IMR-90 (cell line): ENCODE data around the gene ANKRD6. TPM values are rescaled to one million over a fixed set of nuclear protein-coding genes. Genes with fewer than 3 reads are reported as not detected.

ENCODE experiments used
- ATAC-seq: fragments of 200-7000 bp; cut with Tn5 transposase; 2 replicates; pipeline ENCODE4 v1.9.1; 2020; ENCODE audit warnings: low read depth, mild to moderate bottlenecking, moderate library complexity
- BruUV-seq: library from RNA; stranded (reverse); fragments of 400-500 nt; replicated peaks from 2 replicates; lab custom pipeline; 2021; lab: Mats Ljungman, UMichigan
- CTCF ChIA-PET: fragments of 300-600 bp; formaldehyde crosslinking; extraction: SDS; loops from one replicate; lab custom pipeline; 2021; ENCODE audit warnings: antibody characterized with exemption; lab: Yijun Ruan, JAX
- POLR2A ChIA-PET: fragments of 300-600 bp; sonication (Branson Sonifier 250); formaldehyde crosslinking; loops from one replicate; lab custom pipeline; 2022; ENCODE audit warnings: antibody characterized with exemption; ENCODE audit not compliant: unreplicated experiment; lab: Charles Lee
- DNase-seq: peaks from one replicate; pipeline ENCODE4 v3.0.0; 2013
- H2AFZ ChIP-seq: replicated peaks from 2 replicates; pipeline ENCODE3; 2013; ENCODE audit warnings: low read length, mild to moderate bottlenecking; ENCODE audit not compliant: poor library complexity
- H2AK5ac ChIP-seq: 2 replicates; pipeline ENCODE4 v1.6.1; 2013; ENCODE audit warnings: low read depth, low read length, inconsistent platforms
- H2AK9ac ChIP-seq: replicated peaks from 2 replicates; pipeline ENCODE3; 2013; ENCODE audit warnings: mild to moderate bottlenecking, low read depth, low read length, moderate library complexity; ENCODE audit not compliant: poor library complexity
- H2BK120ac ChIP-seq: 2 replicates; pipeline ENCODE4 v1.6.1; 2013; ENCODE audit warnings: low read depth, low read length, inconsistent platforms
- H2BK15ac ChIP-seq: 3 replicates; pipeline ENCODE4 v1.6.1; 2013; ENCODE audit warnings: low read depth, low read length, inconsistent platforms
- H2BK20ac ChIP-seq: 2 replicates; pipeline ENCODE4 v1.6.1; 2013; ENCODE audit warnings: low read depth, mild to moderate bottlenecking, inconsistent platforms, low read length, moderate library complexity
- H2BK5ac ChIP-seq: 2 replicates; pipeline ENCODE4 v1.6.1; 2013; ENCODE audit warnings: mild to moderate bottlenecking, low read depth, low read length, inconsistent platforms; ENCODE audit not compliant: poor library complexity, severe bottlenecking
- H3K14ac ChIP-seq: replicated peaks from 2 replicates; pipeline ENCODE4 v1.6.1; 2013; ENCODE audit warnings: low read depth, low read length, inconsistent platforms
- H3K18ac ChIP-seq: 2 replicates; pipeline ENCODE4 v1.6.1; 2013; ENCODE audit warnings: low read depth, low read length, control low read depth
- H3K23ac ChIP-seq: 2 replicates; pipeline ENCODE4 v1.6.1; 2013; ENCODE audit warnings: low read depth, low read length, inconsistent platforms
- H3K27ac ChIP-seq: 2 replicates; pipeline ENCODE4 v1.5.1; 2013; ENCODE audit warnings: mild to moderate bottlenecking, control low read depth, low read length; ENCODE audit not compliant: insufficient read depth
- H3K27me3 ChIP-seq: 2 replicates; pipeline ENCODE4 v1.6.1; 2013; ENCODE audit warnings: low read length; ENCODE audit not compliant: control insufficient read depth, insufficient read depth
- H3K36me3 ChIP-seq: 2 replicates; pipeline ENCODE4 v1.6.1; 2013; ENCODE audit warnings: low read length, mixed read lengths; ENCODE audit not compliant: control insufficient read depth, insufficient read depth
- H3K4ac ChIP-seq: 2 replicates; pipeline ENCODE4 v1.6.1; 2013; ENCODE audit warnings: low read depth, low read length, inconsistent platforms
- H3K4me1 ChIP-seq: 2 replicates; pipeline ENCODE4 v1.6.1; 2013; ENCODE audit warnings: low read length, mixed read lengths; ENCODE audit not compliant: control insufficient read depth, insufficient read depth
- H3K4me2 ChIP-seq: 2 replicates; pipeline ENCODE4 v1.6.1; 2013; ENCODE audit warnings: low read depth, mild to moderate bottlenecking, control low read depth, low read length, moderate library complexity
- H3K4me3 ChIP-seq: 2 replicates; pipeline ENCODE4 v1.5.1; 2013; ENCODE audit warnings: low read depth, mild to moderate bottlenecking, control low read depth, low read length, moderate library complexity; ENCODE audit not compliant: insufficient read depth
- H3K56ac ChIP-seq: 2 replicates; pipeline ENCODE4 v1.6.1; 2013; ENCODE audit warnings: low read length, inconsistent platforms; ENCODE audit not compliant: insufficient read depth; ENCODE audit errors: extremely low read depth
- H3K79me1 ChIP-seq, 2 experiments: 2 replicates each; pipeline ENCODE4 v1.6.1; 2013; ENCODE audit warnings: low read length in 2 of 2, inconsistent platforms in 1 of 2, low read depth in 1 of 2
- H3K9ac ChIP-seq: 2 replicates; pipeline ENCODE4 v1.6.1; 2013; ENCODE audit warnings: low read depth, low read length, control low read depth
- H3K9me1 ChIP-seq: 2 replicates; pipeline ENCODE4 v1.6.1; 2013; ENCODE audit warnings: low read length, inconsistent platforms; ENCODE audit not compliant: insufficient read depth
- H3K9me3 ChIP-seq: 2 replicates; pipeline ENCODE4 v1.6.1; 2013; ENCODE audit warnings: low read length; ENCODE audit not compliant: control insufficient read depth, insufficient read depth
- H4K20me1 ChIP-seq: 2 replicates; pipeline ENCODE4 v1.6.1; 2013; ENCODE audit warnings: low read length, inconsistent platforms; ENCODE audit not compliant: insufficient read depth
- H4K5ac ChIP-seq: 2 replicates; pipeline ENCODE4 v1.6.1; 2013; ENCODE audit warnings: mild to moderate bottlenecking, low read depth, low read length, control low read depth
- H4K8ac ChIP-seq, 2 experiments: 2 replicates each; pipeline ENCODE4 v1.6.1; 2013; ENCODE audit warnings: low read depth in 2 of 2, low read length in 2 of 2, control low read depth in 1 of 2, inconsistent platforms in 1 of 2
- H4K91ac ChIP-seq: 2 replicates; pipeline ENCODE4 v1.6.1; 2013; ENCODE audit warnings: low read depth, low read length, inconsistent platforms; ENCODE audit not compliant: insufficient read depth
- BHLHE40 ChIP-seq: fragments of 150-350 bp; IDR thresholded peaks from 2 replicates; pipeline ENCODE4 v1.6.1; 2016; ENCODE audit warnings: mild to moderate bottlenecking, low read depth, low read length
- CEBPB ChIP-seq: IDR thresholded peaks from 2 replicates; pipeline ENCODE4 v1.6.1; 2012; ENCODE audit warnings: low read depth, low read length, improper control_type of control experiment
- CHD1 ChIP-seq: IDR thresholded peaks from 2 replicates; pipeline ENCODE4 v1.6.1; 2012; ENCODE audit warnings: low read depth, low read length, improper control_type of control experiment
- CTCF ChIP-seq: conservative IDR thresholded peaks from 2 replicates; pipeline ENCODE4 v1.5.1; 2012; ENCODE audit warnings: mild to moderate bottlenecking, low read depth, low read length, improper control_type of control experiment
- FOS ChIP-seq: fragments of 150-350 bp; IDR thresholded peaks from 2 replicates; pipeline ENCODE4 v1.6.1; 2016; ENCODE audit warnings: low read depth, low read length
- MAFK ChIP-seq: IDR thresholded peaks from 2 replicates; pipeline ENCODE4 v1.6.1; 2012; ENCODE audit warnings: low read depth, low read length, improper control_type of control experiment
- MAZ ChIP-seq: IDR thresholded peaks from 2 replicates; pipeline ENCODE4 v1.6.1; 2012; ENCODE audit warnings: low read depth, mild to moderate bottlenecking, low read length, improper control_type of control experiment, moderate library complexity, borderline replicate concordance
- MXI1 ChIP-seq: IDR thresholded peaks from 2 replicates; pipeline ENCODE4 v1.6.1; 2012; ENCODE audit warnings: low read depth, mild to moderate bottlenecking, low read length, moderate library complexity, borderline replicate concordance
- NFE2L2 ChIP-seq: fragments of 150-350 bp; IDR thresholded peaks from 2 replicates; pipeline ENCODE4 v1.6.1; 2016; ENCODE audit warnings: low read depth, mild to moderate bottlenecking, low read length
- POLR2A ChIP-seq: IDR thresholded peaks from 2 replicates; pipeline ENCODE4 v1.6.1; 2012; ENCODE audit warnings: mild to moderate bottlenecking, low read depth, low read length
- RAD21 ChIP-seq: IDR thresholded peaks from 2 replicates; pipeline ENCODE4 v1.6.1; 2012; ENCODE audit warnings: low read length, improper control_type of control experiment
- RCOR1 ChIP-seq: IDR thresholded peaks from 2 replicates; pipeline ENCODE4 v1.6.1; 2012; ENCODE audit warnings: mild to moderate bottlenecking, low read length, improper control_type of control experiment; ENCODE audit not compliant: insufficient replicate concordance
- RFX5 ChIP-seq: IDR thresholded peaks from 2 replicates; pipeline ENCODE4 v1.8.0; 2012; ENCODE audit warnings: low read depth, mild to moderate bottlenecking, low read length, moderate library complexity
- SMC3 ChIP-seq: fragments of 150-350 bp; IDR thresholded peaks from 2 replicates; pipeline ENCODE4 v1.6.1; 2016; ENCODE audit warnings: low read depth, mild to moderate bottlenecking, antibody characterized with exemption, low read length, moderate library complexity
- WGBS, 2 experiments: methylation state at CpG; one replicate each; pipeline versions ENCODE4 v1.1.5 to v1.1.7; 2013; ENCODE audit warnings: missing lambda C conversion rate in 2 of 2; ENCODE audit not compliant: insufficient read length in 1 of 2; ENCODE audit errors: extremely low coverage in 2 of 2; 5-methylcytosine and 5-hydroxymethylcytosine counted together
- dilution Hi-C: fragments of 300-500 bp; cut with HindIII; formaldehyde crosslinking; loops from one replicate; pipeline ENCODE4 v1.14.3; 2018; ENCODE audit warnings: low sequenced_read_pairs; ENCODE audit not compliant: unreplicated experiment
- in situ Hi-C: fragments of 300-500 bp; cut with MboI; formaldehyde crosslinking; loops from 3 replicates; pipeline ENCODE4 v1.14.3; 2019; ENCODE audit warnings: low sequenced_read_pairs, inconsistent platforms, mixed read lengths
- intact Hi-C: fragments of 100-400 bp; cut with micrococcal nuclease; formaldehyde crosslinking; loops from 2 replicates; pipeline ENCODE4 v1.10.0; 2022
- polyA plus RNA-seq, 3 experiments: library from polyadenylated mRNA; depleted of rRNA; stranded (reverse); fragments of >200 nt; gene quantifications; 2 replicates each; pipeline ENCODE4 v1.2.3, GENCODE V29; 2012; ENCODE audit warnings: low replicate concordance in 1 of 3
- total RNA-seq: library from RNA; depleted of rRNA; stranded (reverse); fragments of >200 nt; gene quantifications from 2 replicates; pipeline ENCODE4 v1.2.3, GENCODE V29; 2012
- TF ChIP-seq, protein P1 (sequence below): fragments of 150-350 bp; IDR thresholded peaks from 2 replicates; pipeline ENCODE4 v1.6.1; 2017; ENCODE audit warnings: mild to moderate bottlenecking, antibody characterized with exemption, low read length, low read depth
- TF ChIP-seq, protein P2 (sequence below): fragments of 150-350 bp; IDR thresholded peaks from 2 replicates; pipeline ENCODE4 v1.6.1; 2016; ENCODE audit warnings: low read depth, mild to moderate bottlenecking, low read length, moderate library complexity, borderline replicate concordance

ANKRD6 gene
- total and polyA plus RNA-seq, 2 of the 4 experiments (the other 2 are of a cell fraction) = 0.12 to 0.18 TPM

- BruUV-seq = no TSS peak
- DNase-seq = no peak
These were observed 103.3 kb downstream of the ANKRD6 start for GRCh38 chr6:89536231-89536630.

More at GRCh38 chr6:89536231-89536630, 103.3 kb downstream of the ANKRD6 start:
- no CpG with 5 or more reads among the region's 5 CpGs for WGBS, 2 experiments
- no peak overlapping the region for H3K9ac ChIP-seq
- no peak overlapping the region for H3K4ac ChIP-seq
- H4K8ac ChIP-seq = no peak overlapping the region
- in situ Hi-C loops (no loop called here), dilution Hi-C loops (no loop called here), intact Hi-C loops (no loop called here)
- H3K79me1 ChIP-seq = no peaks in the 10 kb centered on the region
- H3K14ac ChIP-seq = no peak overlapping the region
- H2BK120ac ChIP-seq = no peak overlapping the region
- TF ChIP-seq CEBPB = no peak
- TF ChIP-seq RAD21 = no peak
- no peak for TF ChIP-seq BHLHE40
- TF ChIP-seq CHD1 = no peak
- no peak for TF ChIP-seq MAZ
- no peak for TF ChIP-seq NFE2L2
- no peak for TF ChIP-seq MAFK
- no peak for TF ChIP-seq CTCF
- TF ChIP-seq RFX5 = no peak
- no peak for TF ChIP-seq SMC3
- no peak for TF ChIP-seq POLR2A
- TF ChIP-seq RCOR1 = no peak
- no peak for TF ChIP-seq FOS
- TF ChIP-seq, protein P1, sequence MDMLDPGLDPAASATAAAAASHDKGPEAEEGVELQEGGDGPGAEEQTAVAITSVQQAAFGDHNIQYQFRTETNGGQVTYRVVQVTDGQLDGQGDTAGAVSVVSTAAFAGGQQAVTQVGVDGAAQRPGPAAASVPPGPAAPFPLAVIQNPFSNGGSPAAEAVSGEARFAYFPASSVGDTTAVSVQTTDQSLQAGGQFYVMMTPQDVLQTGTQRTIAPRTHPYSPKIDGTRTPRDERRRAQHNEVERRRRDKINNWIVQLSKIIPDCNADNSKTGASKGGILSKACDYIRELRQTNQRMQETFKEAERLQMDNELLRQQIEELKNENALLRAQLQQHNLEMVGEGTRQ = no peak
- TF ChIP-seq, protein P2, sequence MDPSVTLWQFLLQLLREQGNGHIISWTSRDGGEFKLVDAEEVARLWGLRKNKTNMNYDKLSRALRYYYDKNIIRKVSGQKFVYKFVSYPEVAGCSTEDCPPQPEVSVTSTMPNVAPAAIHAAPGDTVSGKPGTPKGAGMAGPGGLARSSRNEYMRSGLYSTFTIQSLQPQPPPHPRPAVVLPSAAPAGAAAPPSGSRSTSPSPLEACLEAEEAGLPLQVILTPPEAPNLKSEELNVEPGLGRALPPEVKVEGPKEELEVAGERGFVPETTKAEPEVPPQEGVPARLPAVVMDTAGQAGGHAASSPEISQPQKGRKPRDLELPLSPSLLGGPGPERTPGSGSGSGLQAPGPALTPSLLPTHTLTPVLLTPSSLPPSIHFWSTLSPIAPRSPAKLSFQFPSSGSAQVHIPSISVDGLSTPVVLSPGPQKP = no peak
- TF ChIP-seq MXI1 = no peak
- H2AFZ ChIP-seq = no peak overlapping the region
- H4K20me1 ChIP-seq = no peaks in the 10 kb centered on the region
- no peaks in the 10 kb centered on the region for H3K9me1 ChIP-seq
- no peaks in the 10 kb centered on the region for H3K27me3 ChIP-seq
- H3K4me3 ChIP-seq = no peak overlapping the region
- H4K5ac ChIP-seq = no peak overlapping the region
- H2AK5ac ChIP-seq = no peak overlapping the region
- H3K9me3 ChIP-seq = no peaks in the 10 kb centered on the region
- no peak for ATAC-seq
- no peak overlapping the region for H2BK20ac ChIP-seq
- no peak overlapping the region for H3K56ac ChIP-seq
- ChIA-PET POLR2A (no interaction called here), CTCF (no interaction called here)
- H2BK15ac ChIP-seq = no peak overlapping the region
- no peak overlapping the region for H2AK9ac ChIP-seq
- H3K23ac ChIP-seq = no peak overlapping the region
- H3K18ac ChIP-seq = no peak overlapping the region
- H3K4me2 ChIP-seq = no peak overlapping the region
- H2BK5ac ChIP-seq = no peak overlapping the region
- no peak overlapping the region for H4K91ac ChIP-seq
- no peak overlapping the region for H3K27ac ChIP-seq
- H3K4me1 ChIP-seq = no peaks in the 10 kb centered on the region
- no peaks in the 10 kb centered on the region for H3K36me3 ChIP-seq
